Stomach (tissue), 4 donors: ENCODE results near the gene ROBO2.

Experiments
- CTCF ChIP-seq, 7 experiments: fragments of 450-650 bp in 4 of 7; fragments of 200-600 bp in 3 of 7; sonication (generic) in 3 of 7; IDR thresholded peaks; one replicate each; pipeline ENCODE4 v1.5.1; 2016 to 2019; ENCODE audit warnings: antibody characterized with exemption in 7 of 7, control low read depth in 2 of 7, mild to moderate bottlenecking in 1 of 7
- EP300 ChIP-seq: sonication (generic); formaldehyde crosslinking; IDR thresholded peaks from one replicate; pipeline ENCODE4 v1.6.1; 2017; ENCODE audit warnings: antibody characterized with exemption
- POLR2A ChIP-seq, 4 donors: fragments of 450-650 bp; IDR thresholded peaks; one replicate each; pipeline ENCODE4 v1.6.1; 2016; ENCODE audit warnings: antibody characterized with exemption in 4 of 4, control low read depth in 2 of 4, mild to moderate bottlenecking in 1 of 4, moderate library complexity in 1 of 4
- POLR2AphosphoS5 ChIP-seq, 3 donors: sonication (generic); formaldehyde crosslinking; IDR thresholded peaks; one replicate each; pipeline ENCODE4 v1.6.1; 2016; ENCODE audit warnings: antibody characterized with exemption in 3 of 3

GRCh38 chr3:77381431-77381830 is 341.5 kb downstream of the ROBO2 start:
- TF ChIP-seq EP300 (no peak), POLR2A (IDR thresholded peaks at IDR 0.05) (no peak), CTCF (IDR thresholded peaks at IDR 0.05) (no peak), POLR2AphosphoS5 (IDR thresholded peaks at IDR 0.05) (no peak)
